Prostate gland (tissue), 2 donors: ENCODE measurements around the gene HSD17B1. TPM values are rescaled to one million over a fixed set of nuclear protein-coding genes. Genes with fewer than 3 reads are reported as not detected.

Experiments
- DNase-seq: peaks from one replicate; pipeline ENCODE4 v3.0.0-alpha.2; 2019; ENCODE audit warnings: low spot score
- H3K27ac ChIP-seq, 2 donors: fragments of 200-600 bp; sonication (generic); 2 replicates each; pipeline ENCODE4 v1.5.1; 2017 to 2019
- H3K27me3 ChIP-seq: fragments of 200-600 bp; sonication (generic); replicated peaks from 2 replicates; pipeline ENCODE4 v1.5.1; 2019; ENCODE audit not compliant: insufficient read depth
- H3K36me3 ChIP-seq, 2 donors: fragments of 200-600 bp; sonication (generic); 1 replicate in 1 of 2; 2 replicates in 1 of 2; pipeline versions ENCODE4 v1.5.1 to v1.8.1; 2017 to 2019
- H3K4me1 ChIP-seq: fragments of 200-600 bp; sonication (generic); replicated peaks from 2 replicates; pipeline ENCODE4 v1.5.1; 2019
- H3K4me3 ChIP-seq, 2 donors: fragments of 200-600 bp; sonication (generic); 2 replicates each; pipeline ENCODE4 v1.5.1; 2017 to 2019
- H3K9me3 ChIP-seq: fragments of 200-600 bp; sonication (generic); 2 replicates; pipeline ENCODE4 v1.5.1; 2017
- POLR2A ChIP-seq: fragments of 450-650 bp; IDR thresholded peaks from one replicate; pipeline ENCODE4 v1.6.1; 2016; ENCODE audit warnings: antibody characterized with exemption, mild to moderate bottlenecking
- POLR2AphosphoS5 ChIP-seq: sonication (generic); formaldehyde crosslinking; IDR thresholded peaks from one replicate; pipeline ENCODE4 v1.6.1; 2017; ENCODE audit warnings: antibody characterized with exemption
- WGBS: methylation state at CpG from one replicate; pipeline ENCODE4 v1.1.5; 2018; 5-methylcytosine and 5-hydroxymethylcytosine counted together
- intact Hi-C: fragments of 100-400 bp; cut with DNase I; formaldehyde crosslinking; loops from one replicate; pipeline ENCODE4 v1.14.2; 2022
- total RNA-seq, 2 donors: library from RNA; depleted of rRNA; stranded (reverse); fragments of >200 nt; gene quantifications; one replicate each; pipeline ENCODE4 v1.1.0, GENCODE V29; 2016
- TF ChIP-seq, protein P1 (sequence below), 4 experiments: fragments of 200-600 bp in 2 of 4; fragments of 450-650 bp in 2 of 4; sonication (generic) in 2 of 4; IDR thresholded peaks; 1 replicate in 3 of 4; 2 replicates in 1 of 4; pipeline ENCODE4 v1.5.1; 2016 to 2019; ENCODE audit warnings: antibody characterized with exemption in 4 of 4, mild to moderate bottlenecking in 2 of 4, moderate library complexity in 2 of 4

HSD17B1 gene
- total RNA-seq, 2 donors from 2014 or later: 4.1 to 16.2 TPM

DNA sequence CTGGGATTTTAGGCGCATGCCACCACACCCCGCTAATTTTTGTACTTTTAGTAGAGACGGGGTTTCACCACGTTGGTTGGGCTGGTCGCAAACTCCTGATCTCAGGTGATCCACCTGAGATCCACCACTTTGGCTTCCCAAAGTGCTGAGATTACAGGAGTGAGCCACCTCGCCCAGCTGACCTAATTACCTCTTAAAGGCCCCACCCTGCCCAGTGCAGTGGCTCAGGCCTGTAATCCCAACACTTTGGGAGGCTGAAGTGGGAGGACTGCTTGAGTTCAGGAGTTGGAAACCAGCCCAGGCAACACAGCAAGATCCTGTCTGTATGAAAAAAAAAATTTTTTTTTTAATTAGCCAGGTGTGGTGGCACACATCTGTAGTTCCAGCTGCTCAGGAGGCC is 6.4 kb downstream of the HSD17B1 start:
- DNase-seq: no peak
- no peaks in the 10 kb centered on the region for H3K9me3 ChIP-seq
- no peak for TF ChIP-seq POLR2A
- TF ChIP-seq, protein P1, sequence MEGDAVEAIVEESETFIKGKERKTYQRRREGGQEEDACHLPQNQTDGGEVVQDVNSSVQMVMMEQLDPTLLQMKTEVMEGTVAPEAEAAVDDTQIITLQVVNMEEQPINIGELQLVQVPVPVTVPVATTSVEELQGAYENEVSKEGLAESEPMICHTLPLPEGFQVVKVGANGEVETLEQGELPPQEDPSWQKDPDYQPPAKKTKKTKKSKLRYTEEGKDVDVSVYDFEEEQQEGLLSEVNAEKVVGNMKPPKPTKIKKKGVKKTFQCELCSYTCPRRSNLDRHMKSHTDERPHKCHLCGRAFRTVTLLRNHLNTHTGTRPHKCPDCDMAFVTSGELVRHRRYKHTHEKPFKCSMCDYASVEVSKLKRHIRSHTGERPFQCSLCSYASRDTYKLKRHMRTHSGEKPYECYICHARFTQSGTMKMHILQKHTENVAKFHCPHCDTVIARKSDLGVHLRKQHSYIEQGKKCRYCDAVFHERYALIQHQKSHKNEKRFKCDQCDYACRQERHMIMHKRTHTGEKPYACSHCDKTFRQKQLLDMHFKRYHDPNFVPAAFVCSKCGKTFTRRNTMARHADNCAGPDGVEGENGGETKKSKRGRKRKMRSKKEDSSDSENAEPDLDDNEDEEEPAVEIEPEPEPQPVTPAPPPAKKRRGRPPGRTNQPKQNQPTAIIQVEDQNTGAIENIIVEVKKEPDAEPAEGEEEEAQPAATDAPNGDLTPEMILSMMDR (IDR thresholded peaks at IDR 0.05): no peak
- TF ChIP-seq POLR2AphosphoS5: no peak
- no peaks in the 10 kb centered on the region for H3K27me3 ChIP-seq
- H3K27ac ChIP-seq: no peak overlapping the region
- H3K36me3 ChIP-seq: no peaks in the 10 kb centered on the region
- 76% methylated on average over 6 of the region's 6 CpGs for WGBS
- H3K4me3 ChIP-seq: no peak overlapping the region
- intact Hi-C loops: no loop called here
- peaks cover 13% of the 10 kb centered on the region for H3K4me1 ChIP-seq

DNA sequence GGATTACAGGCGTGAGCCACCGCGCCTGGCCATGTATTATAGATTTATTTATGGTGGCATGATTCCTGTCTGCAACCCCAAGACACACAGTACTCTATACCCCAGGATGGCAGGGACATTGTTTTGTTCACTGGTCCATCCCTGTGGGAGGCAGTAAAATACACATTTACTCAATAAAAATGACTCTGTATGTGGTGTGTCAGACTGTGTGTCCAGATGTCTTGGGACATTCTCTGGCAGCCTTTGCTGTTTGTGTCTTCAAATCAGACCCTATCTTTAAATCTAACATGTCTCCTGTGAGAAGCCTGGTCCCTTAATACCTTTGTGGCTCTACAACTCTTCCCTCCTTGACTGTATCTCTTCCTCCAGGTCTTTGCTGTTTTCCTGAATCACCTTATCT is 7.5 kb downstream of the HSD17B1 start:
- Histone ChIP-seq H3K9me3 (no peaks in the 10 kb centered on the region), H3K27me3 (no peaks in the 10 kb centered on the region), H3K4me1 (peaks cover 13% of the 10 kb centered on the region), H3K4me3 (no peak overlapping the region), H3K36me3 (peaks cover 0 to 5% of the 10 kb centered on the region in 2 donors), H3K27ac (no peak overlapping the region)
- DNase-seq: no peak
- WGBS: 87% methylated on average over 3 of the region's 3 CpGs
- TF ChIP-seq, protein P1 (IDR thresholded peaks at IDR 0.05): no peak
- TF ChIP-seq POLR2A (no peak), POLR2AphosphoS5 (no peak)
- intact Hi-C loops: no loop called here

DNA sequence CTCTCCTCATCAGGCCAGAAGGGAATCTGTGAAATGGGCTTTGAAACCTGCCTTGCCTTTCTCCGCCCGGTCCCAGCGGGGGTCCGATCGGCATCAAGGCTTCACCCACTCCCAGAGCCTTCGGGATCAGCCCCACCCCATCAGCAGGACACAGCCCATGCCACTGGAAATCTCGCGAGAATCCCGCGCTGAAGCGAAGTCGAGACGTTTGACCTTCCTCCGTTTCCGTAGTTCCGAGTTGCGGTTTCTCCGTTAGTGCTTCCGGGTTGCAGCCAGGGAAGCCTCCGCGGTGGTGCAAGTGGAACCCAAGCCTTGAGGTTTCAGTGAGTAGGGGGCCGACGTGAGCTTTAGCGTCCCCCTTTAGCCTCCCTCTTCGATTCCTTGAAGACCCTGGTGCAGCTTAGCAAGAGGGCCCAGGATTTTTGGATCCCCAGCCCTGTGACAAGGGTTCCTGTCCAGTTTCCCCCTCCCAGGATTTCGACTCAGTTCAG is 9.2 kb downstream of the HSD17B1 start, which contains the start of gene COASY:
COASY (plus strand) TSS at position 252 of the 491 bp plus-strand sequence. CDS start 475 bp downstream, outside the sequence.
- H3K27ac ChIP-seq: peak within 1 kb of the TSS; percentile 77 to 79
- H3K9me3 ChIP-seq: no peaks in the 10 kb centered on the region
- peaks cover 20% of the 10 kb centered on the region for H3K4me1 ChIP-seq
- peak; percentile 93 for DNase-seq
- no peaks in the 10 kb centered on the region for H3K27me3 ChIP-seq
- intact Hi-C loops: no loop called here
- H3K4me3 ChIP-seq: peak within 1 kb of the TSS; percentile 73 to 82
- H3K36me3 ChIP-seq: peaks cover 0 to 8% of the 10 kb centered on the region in 2 donors
- WGBS: 0% methylated on average over 16 of the region's 26 CpGs
- TF ChIP-seq, protein P1 (IDR thresholded peaks at IDR 0.05): peak in 1 of 4 experiments; percentile 4
- TF ChIP-seq POLR2A (peak; percentile 25), POLR2AphosphoS5 (peak; percentile 100)

DNA sequence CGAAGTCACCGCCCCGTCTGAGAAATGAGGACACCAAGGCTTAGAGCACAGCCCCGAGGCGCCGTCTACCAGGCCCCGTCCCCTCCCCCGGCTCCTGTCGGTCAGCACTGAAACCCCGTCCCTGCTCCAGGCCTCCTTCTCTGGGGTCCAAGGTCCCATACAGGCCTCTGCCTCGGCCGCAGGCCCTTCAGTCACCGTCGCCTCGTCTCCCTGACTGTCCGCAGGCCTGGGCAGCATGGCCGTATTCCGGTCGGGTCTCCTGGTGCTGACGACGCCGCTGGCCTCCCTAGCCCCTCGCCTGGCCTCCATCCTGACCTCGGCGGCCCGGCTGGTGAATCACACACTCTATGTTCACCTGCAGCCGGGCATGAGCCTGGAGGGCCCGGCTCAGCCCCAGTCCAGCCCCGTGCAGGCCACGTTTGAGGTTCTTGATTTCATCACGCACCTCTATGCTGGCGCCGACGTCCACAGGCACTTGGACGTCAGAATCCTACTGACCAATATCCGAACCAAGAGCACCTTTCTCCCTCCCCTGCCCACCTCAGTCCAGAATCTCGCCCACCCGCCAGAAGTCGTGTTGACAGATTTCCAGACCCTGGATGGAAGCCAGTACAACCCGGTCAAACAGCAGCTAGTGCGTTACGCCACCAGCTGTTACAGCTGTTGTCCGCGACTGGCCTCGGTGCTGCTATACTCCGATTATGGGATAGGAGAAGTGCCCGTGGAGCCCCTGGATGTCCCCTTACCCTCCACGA is 9.8 kb downstream of the HSD17B1 start:
- intact Hi-C loops: no loop called here
- 5% methylated on average over 47 of the region's 48 CpGs for WGBS
- H3K36me3 ChIP-seq: peaks cover 0 to 8% of the 10 kb centered on the region in 2 donors
- no peak for TF ChIP-seq POLR2AphosphoS5
- TF ChIP-seq, protein P1 (IDR thresholded peaks at IDR 0.05): no peak
- TF ChIP-seq POLR2A: no peak
- no peaks in the 10 kb centered on the region for H3K27me3 ChIP-seq
- DNase-seq: no peak
- peak overlapping the region; percentile 77 to 79 for H3K27ac ChIP-seq
- H3K4me1 ChIP-seq: peaks cover 20% of the 10 kb centered on the region
- H3K9me3 ChIP-seq: no peaks in the 10 kb centered on the region
- peak overlapping the region; percentile 73 to 82 for H3K4me3 ChIP-seq
